ENCODE data around the gene DNAJC30.
A peak's percentile ranks its signal among the peaks of the same experiment; 100 is the strongest.
"Not testable (repeated sequence)": the region's sequence is repeated elsewhere in the genome, so short reads cannot be mapped to it uniquely, and the experiment has no call there.

Gene DNAJC30

DNA sequence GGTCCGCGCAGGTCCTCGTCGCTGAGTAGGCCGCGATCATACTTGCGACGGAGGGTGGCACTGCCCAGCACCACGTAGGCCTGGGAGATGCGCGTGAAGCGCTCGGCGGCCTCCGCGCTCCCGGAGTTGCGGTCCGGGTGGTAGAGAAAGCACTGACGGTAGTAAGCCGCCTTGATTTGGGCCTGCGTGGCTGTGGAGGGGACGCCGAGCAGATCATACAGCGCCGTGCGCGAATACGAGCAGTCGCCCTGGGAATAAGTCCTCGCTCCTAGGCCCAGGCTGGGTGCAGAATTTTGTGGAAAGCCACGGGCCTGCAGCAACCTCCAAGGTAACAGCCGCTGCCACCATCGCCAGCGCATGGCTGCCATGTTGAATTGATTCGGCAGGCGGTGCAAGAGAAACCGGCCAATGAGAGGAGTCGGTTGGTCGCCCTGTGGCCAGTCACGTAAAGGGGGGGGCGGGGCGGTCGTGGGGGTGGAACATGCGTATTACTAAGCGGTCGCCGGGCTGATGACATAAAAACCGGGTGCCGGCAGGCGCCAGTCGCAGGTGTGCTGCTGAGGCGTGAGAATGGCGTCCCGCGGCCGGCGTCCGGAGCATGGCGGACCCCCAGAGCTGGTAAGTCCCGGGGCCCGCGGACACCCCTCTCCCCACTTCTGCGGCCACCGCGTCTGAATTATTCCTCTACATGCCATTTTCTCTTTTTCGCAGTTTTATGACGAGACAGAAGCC lies at the start of gene DNAJC30, which contains the start of gene BUD23:
TSS of gene DNAJC30 (minus strand) at position 398 of the 732 bp plus-strand sequence. CDS start at position 368, 30 bp downstream.
TSS of gene BUD23 (plus strand) at position 542 of the 732 bp plus-strand sequence. CDS start at position 571, 29 bp downstream.
- DNase-seq (ENCODE audit: low read depth, low spot score), result peak; percentile 97

DNA sequence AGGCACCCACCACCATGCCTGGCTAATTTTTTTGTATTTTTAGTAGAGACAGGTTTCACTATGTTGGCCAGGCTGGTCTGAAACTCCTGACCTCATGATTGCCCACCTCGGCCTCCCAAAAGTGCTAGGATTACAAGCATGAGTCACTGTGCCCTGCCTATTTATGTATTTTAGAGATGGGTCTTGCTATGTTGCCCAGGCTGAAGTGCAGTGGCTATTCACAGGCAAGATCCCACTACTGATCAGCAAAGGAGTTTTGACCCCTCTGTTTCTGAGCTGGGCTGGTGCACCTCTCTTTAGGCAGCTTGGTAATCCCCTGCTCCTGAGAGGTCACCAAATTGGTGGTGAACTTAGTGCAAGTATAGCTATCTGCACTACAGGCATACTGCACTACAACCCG lies 49.1 kb upstream of the DNAJC30 start:
- no peak for DNase-seq (ENCODE audit: low read depth, low spot score)

DNA sequence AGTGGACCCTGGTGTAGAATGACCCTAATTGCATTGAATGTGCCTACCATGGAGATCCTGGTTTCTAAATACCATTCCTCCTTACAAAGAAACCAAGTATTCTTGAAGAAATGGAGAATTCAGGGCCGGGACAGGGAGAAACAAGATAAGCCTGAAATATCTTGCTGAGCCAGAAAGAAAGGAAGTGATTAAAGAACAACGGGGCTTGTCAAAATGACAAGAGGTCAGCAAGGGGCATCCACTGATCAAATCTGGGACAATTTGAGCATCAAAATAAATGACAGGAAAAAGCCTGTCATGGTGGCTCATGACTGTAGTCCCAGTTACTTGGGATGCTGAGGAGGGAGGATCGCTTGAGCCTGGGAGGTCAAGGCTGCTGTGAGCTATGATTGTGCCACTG lies 47.2 kb upstream of the DNAJC30 start:
- DNase-seq (ENCODE audit: low read depth, low spot score), result no peak

DNA sequence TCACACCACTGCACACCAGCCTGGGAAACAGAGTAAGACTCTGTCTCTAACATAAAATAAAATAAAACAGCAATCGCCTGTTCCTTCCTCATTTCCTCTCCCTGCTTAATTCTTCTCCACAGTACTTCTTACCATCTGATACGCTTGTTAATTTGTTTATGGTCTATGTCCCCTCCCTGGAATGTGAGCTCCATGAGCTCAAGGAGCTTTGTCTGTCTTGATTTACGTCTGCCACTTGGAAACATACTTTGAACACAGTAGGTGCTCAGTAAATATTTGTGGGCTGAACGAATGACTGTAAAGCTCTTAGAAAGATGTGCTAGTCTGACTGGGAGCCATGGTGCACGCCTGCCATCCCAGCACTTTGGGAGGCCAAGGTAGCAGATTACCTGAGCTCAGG lies 45.3 kb upstream of the DNAJC30 start:
- no peak for DNase-seq (ENCODE audit: low read depth, low spot score)

DNA sequence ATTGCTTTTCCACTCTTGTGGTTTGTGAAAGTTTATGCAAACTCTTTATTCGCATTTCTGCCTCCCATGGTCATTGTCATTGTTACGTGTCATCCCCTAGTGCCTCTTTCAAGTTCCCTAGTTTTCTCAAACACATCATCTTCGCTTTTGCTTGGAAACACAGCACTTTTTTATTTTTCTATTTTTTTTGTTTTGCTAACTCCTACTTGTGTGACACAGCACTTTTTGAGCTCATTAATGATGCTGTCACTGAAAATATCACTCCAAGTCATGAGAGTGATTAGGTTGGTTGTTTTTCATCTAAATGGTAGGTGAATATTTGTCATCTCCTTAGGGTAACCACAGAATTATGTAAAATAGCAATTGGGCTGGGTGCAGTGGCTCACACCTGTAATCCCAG lies 44.7 kb upstream of the DNAJC30 start:
- no peak for DNase-seq (ENCODE audit: low read depth, low spot score)

DNA sequence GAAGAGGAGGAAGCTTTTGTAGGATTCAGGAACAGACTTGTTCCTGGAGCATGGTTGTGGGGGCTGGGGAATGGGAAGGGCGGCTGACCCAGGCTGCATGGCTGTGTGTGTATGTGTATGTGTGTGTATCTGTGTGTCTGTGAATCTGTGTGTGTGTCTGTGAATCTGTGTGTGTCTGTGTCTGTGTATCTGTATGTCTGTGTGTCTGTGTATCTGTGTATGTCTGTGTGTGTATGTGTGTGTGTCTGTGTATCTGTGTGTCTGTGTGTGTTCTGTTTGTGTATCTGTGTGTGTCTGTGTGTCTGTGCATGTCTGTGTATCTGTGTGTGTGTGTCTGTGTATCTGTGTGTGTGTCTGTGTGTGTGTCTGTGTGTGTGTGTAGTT lies 42.8 kb upstream of the DNAJC30 start:
- no peak for DNase-seq (ENCODE audit: low read depth, low spot score)

DNA sequence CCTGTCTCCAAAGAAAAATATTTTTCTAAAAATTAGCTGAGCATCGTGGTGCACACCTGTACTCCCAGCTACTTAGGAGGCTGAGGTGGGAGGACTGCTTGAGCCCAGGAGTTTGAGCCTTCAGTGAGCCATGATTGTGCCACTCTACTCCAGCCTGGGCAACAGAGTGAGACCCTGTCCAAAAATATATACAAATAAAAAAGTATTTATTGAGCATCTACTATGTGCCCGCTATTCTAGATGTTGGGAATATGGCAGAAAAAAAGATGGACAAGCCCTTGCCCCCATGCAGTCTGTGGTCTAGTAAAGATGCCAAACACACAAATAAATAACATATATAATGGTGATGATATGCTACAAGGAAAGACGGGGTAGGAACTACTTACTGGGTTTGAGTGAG lies 40.6 kb upstream of the DNAJC30 start:
- DNase-seq (ENCODE audit: low read depth, low spot score), result no peak

DNA sequence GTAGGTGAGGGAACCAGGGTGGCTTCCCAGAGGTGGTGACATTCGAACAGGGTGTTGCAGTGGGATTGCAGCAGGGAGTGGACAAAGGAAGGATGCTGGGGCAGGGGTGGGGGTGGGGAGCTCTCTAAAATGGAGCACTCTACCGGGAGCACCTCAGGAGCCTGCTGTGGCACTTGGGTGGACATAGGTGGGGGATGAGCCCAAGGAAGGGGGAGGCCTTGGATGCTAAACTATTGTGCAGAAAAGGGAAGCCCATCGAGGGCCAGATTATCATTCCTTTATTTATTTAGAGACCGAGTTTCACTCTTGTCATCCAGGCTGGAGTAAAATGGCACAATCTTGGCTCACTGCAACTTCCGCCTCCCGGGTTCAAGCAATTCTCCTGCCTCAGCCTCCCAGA lies 39.5 kb upstream of the DNAJC30 start:
- no peak for DNase-seq (ENCODE audit: low read depth, low spot score)

DNA sequence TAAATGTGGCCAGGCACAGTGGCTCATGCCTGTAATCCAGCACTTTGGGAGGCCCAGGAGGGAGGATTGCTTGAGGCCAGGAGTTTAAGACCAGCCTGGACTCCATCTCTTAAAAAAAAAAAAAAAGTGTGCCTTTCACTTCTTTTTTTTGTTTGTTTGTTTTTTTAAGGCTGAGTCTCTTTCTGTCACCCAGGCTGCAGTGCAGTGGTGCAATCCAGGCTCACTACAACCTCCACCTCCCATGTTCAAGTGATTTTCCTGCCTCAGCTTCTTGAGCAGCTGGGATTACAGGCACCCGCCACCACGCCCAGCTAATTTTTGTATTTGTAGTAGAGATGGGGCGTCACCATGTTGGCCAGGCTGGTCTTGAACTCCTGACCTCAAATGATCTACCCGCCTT lies 38.9 kb upstream of the DNAJC30 start:
- not testable (repeated sequence) for DNase-seq (ENCODE audit: low read depth, low spot score)

DNA sequence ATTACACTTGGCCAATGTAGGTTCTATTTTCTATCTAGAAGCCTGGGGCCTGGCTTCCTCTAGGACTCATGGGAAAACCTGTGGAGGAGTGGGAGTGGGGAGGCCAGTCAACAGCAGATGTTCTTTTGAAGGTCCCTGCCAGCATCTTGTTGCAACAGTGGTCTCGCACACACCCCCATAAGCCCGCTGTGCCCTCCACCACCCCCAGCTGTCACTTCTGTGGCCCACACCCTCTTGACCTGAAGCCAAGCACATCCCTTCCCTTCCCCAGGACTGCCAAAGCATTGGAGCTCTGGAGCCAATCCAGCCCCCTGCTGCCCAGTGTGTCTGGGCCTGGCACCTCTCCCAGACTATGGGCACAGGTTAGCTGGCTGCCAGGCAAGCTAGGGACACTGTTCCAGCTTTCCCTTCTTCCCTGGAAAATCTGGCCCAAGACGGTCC lies 38.1 kb upstream of the DNAJC30 start:
- no peak for DNase-seq (ENCODE audit: low read depth, low spot score)

DNA sequence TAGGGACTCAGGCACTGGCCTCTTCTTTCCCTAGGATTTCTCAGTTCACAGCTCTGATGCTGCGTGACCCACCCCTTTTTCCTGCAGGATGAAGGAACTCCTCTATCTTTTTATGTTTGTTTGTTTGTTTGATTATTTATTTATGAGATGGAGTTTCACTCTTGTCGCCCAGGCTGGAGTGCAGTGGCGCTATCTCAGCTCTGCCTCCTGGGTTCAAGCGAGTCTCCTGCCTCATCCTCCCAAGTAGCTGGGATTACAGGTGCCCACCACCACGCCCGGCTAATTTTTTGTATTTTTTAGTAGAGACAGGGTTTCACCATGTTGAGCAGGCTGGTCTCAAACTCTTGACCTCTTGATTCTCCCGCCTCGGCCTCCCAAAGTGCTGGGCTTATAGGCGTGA lies 37.2 kb upstream of the DNAJC30 start:
- not testable (repeated sequence) for DNase-seq (ENCODE audit: low read depth, low spot score)

DNA sequence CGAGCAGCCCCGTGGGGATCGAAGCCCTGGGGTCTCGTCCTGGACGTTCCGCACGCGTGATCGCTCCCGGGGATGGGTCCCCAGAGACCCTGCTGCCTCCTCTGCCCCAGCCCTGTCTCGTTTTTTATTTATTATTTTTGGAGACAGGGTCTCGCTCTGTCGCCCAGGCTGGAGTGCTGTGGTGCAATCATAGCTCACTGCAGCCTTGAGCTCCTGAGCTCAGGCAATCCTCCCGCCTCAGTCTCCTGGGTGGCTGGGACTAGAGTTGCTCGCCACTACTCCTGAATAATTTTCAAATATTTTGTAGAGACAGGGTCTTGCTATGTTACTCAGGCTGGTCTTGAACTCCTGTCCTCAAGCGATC lies 36.5 kb upstream of the DNAJC30 start:
- no peak for DNase-seq (ENCODE audit: low read depth, low spot score)

DNA sequence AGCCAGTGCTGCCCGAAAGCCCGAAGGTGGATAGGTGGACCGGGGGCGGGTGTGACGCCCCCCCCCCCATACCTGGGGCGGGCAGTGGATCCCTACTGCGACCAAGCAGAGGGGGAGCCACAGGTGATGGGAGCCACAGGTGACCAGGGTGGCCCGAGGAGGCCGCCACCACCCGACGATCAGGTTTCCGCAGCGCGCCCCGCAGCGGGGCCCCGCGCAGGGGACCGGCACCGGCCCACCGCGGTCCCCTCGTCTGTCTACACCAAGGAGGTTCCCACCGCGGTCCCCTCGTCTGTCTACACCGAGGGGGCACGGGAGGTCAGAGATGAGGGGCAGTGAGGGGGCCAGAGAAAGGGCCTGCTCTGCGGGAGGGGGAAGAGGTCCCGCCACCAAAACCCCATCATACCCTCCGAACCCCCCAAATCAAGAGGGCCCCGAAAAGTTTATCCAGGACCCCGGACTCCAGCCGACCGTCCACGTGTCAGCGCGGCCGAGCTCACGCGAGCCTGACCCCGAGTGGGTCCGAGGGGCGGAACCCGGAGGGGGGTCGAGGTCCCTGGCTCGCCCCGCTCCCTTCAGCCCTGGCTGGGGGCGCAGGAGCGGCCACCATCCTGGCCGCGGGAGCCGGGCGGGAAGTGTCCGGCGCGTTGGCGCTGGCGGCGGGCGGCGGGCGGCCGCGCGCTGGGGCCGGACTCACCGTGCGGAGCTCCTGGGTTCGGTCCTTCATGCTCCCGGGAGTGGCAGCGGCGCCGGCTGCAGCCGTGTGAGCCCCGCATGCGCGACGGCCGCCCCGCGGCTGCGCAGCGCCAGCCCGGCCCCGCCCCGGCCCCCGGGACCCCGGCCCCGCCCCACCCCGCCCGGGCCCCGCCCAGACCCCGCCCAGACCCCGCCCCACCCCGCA lies 35.9 kb upstream of the DNAJC30 start, which contains the start of gene STX1A:
TSS of gene STX1A (minus strand) at position 765 of the 901 bp plus-strand sequence. CDS start at position 727, 38 bp downstream.
- no peak for DNase-seq (ENCODE audit: low read depth, low spot score)

DNA sequence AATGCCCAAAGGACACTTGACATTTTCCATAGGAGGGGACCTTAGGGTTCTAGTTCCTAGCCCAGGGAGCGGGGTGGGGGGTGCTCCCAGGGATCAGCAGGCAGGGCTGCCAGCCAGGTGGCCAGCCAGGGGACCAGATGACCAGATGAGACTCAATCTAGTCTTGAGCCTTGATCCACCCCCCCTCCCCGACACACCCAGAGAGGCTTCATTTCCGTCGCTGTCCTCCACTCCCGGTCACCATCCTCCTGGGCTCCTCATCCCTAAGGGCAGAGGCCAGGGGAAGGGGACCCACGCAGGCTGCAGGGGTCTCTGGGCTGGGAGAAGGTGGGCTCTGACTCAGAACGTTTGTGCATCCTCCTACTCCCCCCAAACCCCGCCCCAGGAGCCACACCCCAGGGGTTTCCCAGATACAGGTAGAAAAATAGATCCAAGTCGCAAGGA lies 35.2 kb upstream of the DNAJC30 start:
- DNase-seq (ENCODE audit: low read depth, low spot score), result no peak

DNA sequence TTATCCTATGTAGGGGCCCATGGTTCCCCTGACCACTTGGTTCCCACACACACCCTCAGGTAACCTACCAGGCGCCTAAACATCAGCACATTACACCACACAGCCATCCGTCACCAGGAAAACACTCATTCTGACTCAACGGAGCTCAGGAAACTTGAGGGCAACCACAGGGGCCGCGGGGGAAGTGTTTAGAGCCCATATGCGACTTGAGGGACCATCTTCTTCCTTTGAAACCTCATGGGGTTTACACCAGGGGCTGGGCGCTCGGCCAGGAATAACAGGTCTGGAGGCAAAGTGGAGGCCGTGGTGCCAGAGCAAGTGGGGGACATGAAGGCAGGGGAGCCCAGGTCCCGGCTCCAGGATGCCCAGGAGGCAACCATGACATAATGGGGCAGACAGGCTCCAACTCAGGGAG lies 34.7 kb upstream of the DNAJC30 start:
- peak; percentile 54 for DNase-seq (ENCODE audit: low read depth, low spot score)

DNA sequence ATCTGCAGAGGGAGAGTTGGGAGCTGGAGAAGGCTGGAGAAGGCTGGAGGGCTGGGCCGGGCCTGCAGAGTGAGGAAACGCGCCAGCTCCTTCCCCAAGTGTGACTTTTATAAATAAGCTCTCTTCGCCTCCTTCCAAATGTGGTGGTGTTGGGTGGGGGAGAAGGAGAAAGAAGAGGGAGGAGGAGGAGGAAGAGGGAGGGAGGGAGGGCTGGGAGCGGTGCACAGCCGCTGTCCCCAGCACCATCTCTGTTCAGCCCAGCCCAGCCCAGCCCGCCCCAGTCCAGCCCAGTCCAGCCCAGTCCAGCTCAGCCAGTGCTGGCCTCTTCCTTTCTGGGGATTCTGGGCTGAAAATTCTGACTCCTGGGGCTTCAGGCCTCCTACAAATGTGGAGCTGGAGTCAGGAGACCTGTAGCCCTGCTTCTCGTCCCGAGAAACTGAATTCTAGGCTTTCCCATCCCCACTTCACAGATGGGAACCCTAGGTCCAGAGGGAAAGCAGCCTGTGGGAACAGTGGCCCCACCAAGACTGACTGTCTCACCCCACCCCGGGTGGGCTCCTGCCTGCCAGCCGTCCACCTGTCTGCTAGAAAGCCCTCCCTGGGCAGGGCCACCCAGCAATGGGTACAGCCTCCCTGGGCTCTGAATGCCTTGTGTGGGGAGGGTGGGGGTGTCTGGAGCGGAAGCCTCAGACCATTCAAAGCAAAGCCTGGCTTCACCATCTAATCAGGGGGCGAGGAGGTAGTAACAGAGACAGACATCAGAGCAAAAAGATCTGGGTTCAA lies 34.0 kb upstream of the DNAJC30 start:
- no peak for DNase-seq (ENCODE audit: low read depth, low spot score)

DNA sequence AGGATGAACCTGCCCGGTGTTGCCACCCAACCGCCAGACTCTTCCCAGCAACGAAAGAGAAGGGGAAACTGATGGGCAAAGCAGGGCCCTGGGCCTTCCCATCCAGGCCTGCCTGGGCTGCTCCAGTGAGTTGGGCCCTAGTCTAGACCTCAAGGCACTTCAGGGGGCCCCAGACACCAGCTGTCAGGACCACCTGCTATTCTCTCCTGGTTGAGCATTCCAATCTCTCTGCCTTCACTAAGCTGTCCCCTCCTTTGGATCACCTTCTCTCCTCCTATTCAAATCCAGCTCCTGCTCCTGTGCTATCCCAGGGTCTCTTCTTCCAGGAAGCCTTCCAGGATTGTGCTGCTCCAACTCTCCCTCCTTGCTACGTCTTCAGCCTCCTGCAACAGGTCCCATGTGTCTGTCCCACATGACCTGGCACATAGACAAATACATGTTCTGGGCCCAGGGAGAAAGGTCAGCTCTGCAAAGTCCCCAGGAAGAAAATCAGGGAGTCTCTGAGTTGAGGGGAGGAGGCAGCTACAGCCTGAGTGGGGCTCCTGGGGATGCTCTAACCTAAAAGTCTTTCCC lies 33.2 kb upstream of the DNAJC30 start:
- DNase-seq (ENCODE audit: low read depth, low spot score), result no peak

DNA sequence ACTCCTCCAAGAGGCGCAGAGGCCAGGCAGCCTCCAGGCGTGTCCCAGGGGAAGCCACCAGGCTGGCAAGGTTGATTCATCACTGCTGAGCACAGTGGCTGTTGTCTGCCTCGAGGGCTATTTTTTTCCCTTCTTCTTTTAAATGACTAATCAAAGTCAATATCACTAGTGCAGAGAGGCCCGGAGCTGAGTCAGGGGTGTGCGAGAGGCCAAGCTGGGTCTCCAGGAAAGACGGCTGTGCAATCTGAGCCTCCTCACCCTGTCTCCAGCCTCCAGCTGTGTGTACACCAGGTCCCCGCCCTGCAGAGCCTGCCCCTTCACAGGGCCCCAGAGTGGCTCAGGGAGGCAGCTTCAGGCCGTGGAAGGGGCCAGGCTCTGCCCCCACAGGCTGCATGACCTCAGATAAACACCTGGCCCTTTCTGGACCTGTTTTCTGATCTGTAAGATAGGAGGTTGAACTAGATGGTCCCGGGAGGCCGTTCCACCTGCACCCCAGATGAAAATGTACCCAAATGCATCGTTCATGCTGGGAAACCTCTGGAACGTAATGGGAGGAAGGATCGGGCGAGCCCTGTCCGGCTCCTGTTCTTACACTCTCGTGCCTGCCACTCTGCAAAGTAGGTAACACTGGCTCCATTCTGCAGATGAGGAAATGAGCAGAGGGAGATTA lies 32.5 kb upstream of the DNAJC30 start:
- no peak for DNase-seq (ENCODE audit: low read depth, low spot score)

DNA sequence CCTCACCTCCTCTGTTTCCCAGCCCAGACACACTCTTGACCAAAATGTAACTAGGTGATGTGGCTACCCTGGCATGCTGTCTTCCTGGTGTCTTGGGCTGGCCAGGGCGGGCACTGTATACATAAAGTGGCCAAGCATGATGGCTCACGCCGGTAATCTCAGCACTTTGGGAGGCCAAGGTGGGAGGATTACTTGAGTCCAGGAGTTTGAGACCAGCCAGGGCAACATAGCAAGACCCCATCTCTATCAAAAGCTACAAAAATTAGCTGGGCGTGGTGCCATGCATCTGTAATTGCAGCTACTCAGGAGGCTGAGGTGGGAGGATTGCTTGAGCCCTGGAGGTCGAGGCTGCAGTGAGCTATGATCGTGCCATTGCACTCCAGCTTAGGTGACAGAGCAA lies 30.1 kb upstream of the DNAJC30 start:
- not testable (repeated sequence) for DNase-seq (ENCODE audit: low read depth, low spot score)

DNA sequence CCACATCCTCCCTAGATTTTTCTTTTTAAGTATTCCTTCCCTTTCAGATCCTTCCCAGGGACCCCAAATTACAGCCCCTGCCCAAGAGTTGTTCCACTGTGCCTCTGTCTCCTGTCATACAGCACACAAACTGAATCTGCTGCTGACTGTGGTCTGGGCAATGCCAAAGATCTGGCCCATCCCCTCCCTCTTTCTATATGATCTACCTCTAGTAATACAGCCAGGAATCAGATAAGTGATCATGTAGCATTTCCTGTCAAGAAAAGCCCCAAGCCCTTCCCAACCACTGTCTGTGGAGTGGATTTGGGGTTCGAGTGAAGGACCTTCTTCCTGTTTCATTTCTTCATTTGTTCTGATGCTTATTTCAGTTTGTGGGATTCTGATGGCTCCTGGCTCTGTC lies 29.5 kb upstream of the DNAJC30 start:
- no peak for DNase-seq (ENCODE audit: low read depth, low spot score)
